Cardiac fibroblast (primary cell): ENCODE measurements around the gene CLIP1.

Source experiments
- DNase-seq, 2 donors: peaks; one replicate each; pipeline versions ENCODE4 v3.0.0 to v3.0.0-alpha.2; 2010; ENCODE audit warnings: low read depth in 2 of 2
- H3K4me3 ChIP-seq, 2 donors: replicated peaks in 1 of 2; 1 replicate in 1 of 2; 2 replicates in 1 of 2; pipeline ENCODE4 v1.5.1; 2011; ENCODE audit warnings: low read depth in 2 of 2, low read length in 2 of 2, mild to moderate bottlenecking in 2 of 2, moderate library complexity in 1 of 2
- CTCF ChIP-seq: IDR thresholded peaks from one replicate; pipeline ENCODE4 v1.5.1; 2011; ENCODE audit warnings: low read depth, mild to moderate bottlenecking, low read length, inconsistent platforms

The CLIP1 gene

GRCh38 chr12:122306407-122306806 lies 116.1 kb downstream of the CLIP1 start:
- TF ChIP-seq CTCF: no peak
- no peak overlapping the region for H3K4me3 ChIP-seq
- DNase-seq: no peak

GRCh38 chr12:122304924-122305323 lies 117.5 kb downstream of the CLIP1 start:
- no peak for TF ChIP-seq CTCF
- no peak for DNase-seq
- no peak overlapping the region for H3K4me3 ChIP-seq

- DNase-seq: no peak
- no peak overlapping the region for H3K4me3 ChIP-seq
- no peak for TF ChIP-seq CTCF
Measured at GRCh38 chr12:122303068-122303467, 119.4 kb downstream of the CLIP1 start.

GRCh38 chr12:122298071-122298748 lies 124.3 kb downstream of the CLIP1 start:
- no peak overlapping the region for H3K4me3 ChIP-seq
- DNase-seq: no peak
- TF ChIP-seq CTCF: no peak

GRCh38 chr12:122297494-122297893 lies 125.0 kb downstream of the CLIP1 start:
- H3K4me3 ChIP-seq: no peak overlapping the region
- TF ChIP-seq CTCF: no peak
- DNase-seq: no peak

- no peak for TF ChIP-seq CTCF
- DNase-seq: no peak
- no peak overlapping the region for H3K4me3 ChIP-seq
Measured at GRCh38 chr12:122295877-122296276, 126.6 kb downstream of the CLIP1 start.

GRCh38 chr12:122293081-122293480 lies 129.4 kb downstream of the CLIP1 start:
- TF ChIP-seq CTCF: no peak
- H3K4me3 ChIP-seq: no peak overlapping the region
- no peak for DNase-seq
